HG02973 (cell line): Measurements from ENCODE around the gene GGA1.
A peak's percentile ranks its signal among the peaks of the same experiment; 100 is the strongest.
"Not testable (repeated sequence)": the region's sequence is repeated elsewhere in the genome, so short reads cannot be mapped to it uniquely, and the experiment has no call there.

Experiments
- ATAC-seq: cut with Tn5 transposase; IDR thresholded peaks from one replicate; pipeline ENCODE4 v1.9.1; 2021; ENCODE audit warnings: moderate library complexity; ENCODE audit not compliant: unreplicated experiment

GGA1 gene

DNA sequence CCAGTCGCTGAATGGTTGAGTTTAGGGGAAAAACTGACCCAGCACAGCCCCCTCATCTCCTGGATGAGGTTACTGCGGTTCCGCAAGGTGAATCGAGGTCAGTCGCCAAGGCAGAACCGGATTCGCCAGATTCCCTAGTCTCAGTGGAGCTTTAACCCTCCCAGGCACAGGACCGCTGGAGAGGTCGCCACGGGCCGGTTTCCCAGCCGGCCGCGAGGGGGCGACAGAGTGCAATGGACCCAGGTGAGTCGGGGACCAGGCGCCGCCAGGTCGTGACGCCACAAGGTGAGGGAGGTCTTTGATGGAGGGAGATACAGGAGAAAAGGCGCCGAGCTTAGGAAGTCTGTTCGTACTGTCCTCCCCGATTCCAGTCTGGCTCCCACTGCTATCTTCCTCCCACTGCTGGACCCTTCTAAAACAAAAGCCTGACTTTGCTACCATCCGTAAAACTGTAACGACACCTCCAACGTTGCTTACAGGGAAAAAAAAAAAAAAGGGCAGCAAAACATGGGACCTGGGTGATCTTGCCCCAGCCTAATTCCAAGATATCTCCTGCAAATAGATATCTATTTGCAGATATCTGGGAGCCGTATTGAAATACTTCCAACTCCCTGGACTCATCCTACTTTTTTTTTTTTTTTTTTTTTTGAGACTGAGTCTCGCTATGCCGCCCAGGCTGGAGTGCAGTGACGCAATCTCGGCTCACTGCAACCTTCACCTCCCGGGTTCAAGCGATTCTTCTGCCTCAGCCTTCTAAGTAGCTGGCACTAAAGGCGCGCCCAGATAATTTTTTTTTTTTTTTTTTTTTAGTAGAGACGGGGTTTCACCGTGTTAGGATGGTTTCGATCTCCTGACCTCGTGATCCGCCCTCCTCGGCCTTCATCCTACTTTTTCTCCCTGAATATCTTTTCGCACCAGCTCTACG is 1.4 kb upstream of the GGA1 start:
- no peak for ATAC-seq

GRCh38 chr22:37607935-37608476 is 628 bp upstream of the GGA1 start:
- ATAC-seq = peak; percentile 5

DNA sequence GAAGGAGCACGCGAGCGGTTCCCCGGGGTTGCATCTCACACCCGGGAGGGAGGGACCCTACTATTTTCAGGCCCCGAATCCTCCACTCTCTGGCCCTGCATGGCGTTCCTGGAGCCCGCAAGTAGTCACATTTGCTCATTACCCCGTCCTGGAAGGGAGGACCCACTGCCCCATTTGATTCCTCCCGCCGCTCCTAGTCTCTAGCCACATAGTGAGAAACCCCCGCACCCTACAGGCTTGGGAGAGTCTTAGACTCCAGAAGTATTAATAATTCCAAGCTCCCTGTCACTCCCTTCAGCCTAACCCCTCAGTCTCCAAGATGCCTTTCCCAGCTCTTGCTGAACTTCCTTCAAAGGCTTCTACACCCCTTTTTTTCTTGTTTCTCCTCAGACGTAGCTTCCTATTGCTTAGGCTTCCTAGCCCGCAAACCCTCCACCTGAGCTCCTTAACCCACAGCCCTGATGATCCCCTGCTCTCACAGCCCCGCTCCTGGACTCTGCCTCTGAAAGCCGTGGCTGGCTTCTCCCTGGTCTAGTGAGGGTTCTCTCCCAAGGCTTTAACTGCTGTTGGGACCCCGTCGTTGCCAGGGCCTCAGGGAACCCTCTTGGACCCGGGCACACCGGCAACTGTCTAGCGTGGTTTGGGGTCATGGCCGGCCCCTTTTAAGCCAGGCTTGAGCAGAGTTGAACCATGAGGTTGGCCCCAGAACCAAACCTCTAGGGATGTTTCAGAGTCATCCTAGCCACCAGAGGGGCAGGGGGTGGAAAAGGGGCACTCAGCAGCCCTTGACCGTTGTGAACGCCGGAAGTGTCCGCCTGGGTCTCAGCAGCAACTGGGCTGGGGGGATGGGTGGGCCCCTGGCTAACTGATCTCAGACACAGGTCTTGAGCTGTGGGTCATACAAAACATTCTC is 862 bp downstream of the GGA1 start:
- ATAC-seq = no peak

DNA sequence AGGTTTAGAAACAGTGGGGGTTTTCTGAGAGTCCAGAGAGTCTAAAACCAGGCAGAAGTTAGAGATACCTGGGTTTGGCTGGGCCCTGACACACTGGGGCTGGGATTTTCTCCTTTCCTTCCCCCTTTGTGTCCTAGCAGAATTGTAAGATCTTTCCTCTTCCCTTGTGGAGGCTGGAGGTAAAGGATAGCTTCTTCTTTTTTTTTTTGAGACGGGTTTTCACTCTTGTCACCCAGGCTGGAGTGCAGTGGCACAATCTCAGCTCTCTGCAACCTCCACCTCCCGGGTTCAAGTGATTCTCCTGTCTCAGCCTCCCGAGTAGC is 1.5 kb downstream of the GGA1 start:
- ATAC-seq = not testable (repeated sequence)

- no peak for ATAC-seq
These were observed 2.0 kb downstream of the GGA1 start for GRCh38 chr22:37610480-37611129.

DNA sequence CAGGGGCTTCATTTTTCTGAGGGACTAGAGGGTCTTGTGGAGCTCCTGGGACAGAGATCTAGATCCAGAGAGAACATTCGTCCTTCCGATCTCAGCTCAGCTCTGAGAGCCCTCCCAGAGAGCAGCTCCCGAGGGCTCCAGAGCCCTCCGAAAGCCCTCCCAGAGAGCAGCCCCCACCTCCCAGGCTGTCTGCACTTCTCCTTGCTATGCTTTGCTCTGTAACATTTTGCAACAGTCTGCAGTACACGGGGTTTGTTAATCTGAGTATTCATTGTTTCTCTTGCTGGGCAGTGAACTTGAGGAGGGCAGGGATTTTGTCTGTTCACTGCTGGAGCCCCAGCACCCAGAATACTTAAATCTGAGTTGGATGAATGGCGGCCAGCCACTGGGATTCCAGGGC is 2.6 kb downstream of the GGA1 start:
- no peak for ATAC-seq

DNA sequence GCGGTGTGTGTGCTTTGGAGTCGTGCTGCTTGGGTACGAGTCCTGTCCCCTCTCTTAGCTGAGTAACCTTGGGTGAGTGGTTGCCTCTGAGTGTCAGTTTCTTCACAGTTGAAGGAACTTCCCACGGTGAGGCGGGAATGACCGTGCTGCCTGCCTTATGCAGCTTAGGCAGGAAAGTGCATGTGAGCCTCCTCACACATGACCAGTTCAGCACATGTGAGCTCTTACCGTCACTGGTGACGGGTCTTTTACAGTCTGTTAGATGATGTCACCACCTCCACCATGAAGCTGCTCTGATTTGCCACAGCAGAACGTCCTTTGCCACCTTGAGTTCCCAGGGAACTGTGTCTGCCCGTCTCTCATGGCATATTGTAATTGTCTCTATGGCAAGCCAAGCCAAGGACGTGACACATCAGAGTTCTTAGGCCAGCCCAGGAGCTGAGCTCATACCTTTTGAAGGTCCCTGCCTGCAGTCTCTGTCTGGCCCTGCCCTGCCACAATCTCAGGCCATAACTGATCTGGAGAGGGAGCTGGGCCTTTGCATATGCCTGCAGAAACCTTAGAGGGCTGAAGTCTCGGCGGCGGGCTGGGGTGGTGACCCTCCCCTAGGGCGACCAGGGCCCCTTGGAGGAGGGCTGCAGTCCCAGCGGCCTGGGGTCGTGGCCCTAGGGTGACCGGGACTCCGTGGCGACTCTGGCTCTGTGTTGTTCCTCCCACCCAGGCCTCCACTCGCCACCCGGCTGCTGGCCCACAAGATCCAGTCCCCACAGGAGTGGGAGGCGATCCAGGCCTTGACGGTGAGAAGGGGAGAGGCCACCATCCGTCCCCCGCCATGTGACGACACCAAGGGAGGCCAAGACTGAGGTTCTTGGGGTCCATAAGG is 7.8 kb downstream of the GGA1 start:
- no peak for ATAC-seq

DNA sequence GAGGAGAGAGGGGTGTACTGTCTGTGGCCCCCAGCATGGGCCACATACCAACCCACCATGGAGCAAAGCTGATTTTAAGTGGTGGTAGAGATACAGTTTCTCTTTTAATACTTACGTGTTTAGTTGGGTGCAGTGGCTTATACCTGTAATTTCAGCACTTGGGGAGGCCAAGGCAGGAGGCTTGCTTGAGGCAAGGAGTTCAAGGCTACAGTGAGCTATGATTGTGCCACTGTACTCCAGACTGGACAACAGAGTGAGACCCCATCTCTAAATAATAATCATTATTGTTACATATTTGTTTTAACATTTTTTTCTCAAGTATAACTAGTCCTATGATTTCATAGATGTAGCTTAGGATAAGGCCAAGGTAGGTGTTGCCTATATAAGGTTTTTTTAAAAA is 8.8 kb downstream of the GGA1 start:
- ATAC-seq = no peak

DNA sequence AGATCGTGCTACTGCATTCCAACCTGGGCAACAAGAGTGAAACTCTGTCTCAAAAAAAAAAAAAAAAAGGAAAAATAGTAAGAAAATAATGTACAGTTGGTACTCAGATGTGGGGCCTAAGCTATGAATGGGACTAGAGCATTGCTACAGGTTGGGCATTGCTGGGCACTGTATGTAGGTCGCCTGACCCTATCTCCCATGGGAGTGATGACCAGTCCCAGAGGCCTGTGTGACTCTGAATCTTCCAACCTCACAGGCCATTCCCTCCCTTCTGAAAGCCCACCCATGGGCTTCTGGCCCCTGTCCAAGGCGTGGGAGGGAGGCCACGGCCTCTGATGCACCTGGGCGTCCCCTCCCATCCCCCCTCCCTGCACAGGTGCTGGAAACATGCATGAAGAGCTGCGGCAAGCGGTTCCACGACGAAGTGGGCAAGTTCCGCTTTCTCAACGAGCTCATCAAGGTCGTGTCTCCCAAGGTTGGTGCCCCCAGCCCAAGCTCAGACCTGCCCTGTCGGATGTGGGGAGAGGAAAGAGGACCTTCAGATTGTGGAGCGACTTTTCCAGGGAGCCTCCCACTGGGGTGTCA is 9.5 kb downstream of the GGA1 start:
- no peak for ATAC-seq

DNA sequence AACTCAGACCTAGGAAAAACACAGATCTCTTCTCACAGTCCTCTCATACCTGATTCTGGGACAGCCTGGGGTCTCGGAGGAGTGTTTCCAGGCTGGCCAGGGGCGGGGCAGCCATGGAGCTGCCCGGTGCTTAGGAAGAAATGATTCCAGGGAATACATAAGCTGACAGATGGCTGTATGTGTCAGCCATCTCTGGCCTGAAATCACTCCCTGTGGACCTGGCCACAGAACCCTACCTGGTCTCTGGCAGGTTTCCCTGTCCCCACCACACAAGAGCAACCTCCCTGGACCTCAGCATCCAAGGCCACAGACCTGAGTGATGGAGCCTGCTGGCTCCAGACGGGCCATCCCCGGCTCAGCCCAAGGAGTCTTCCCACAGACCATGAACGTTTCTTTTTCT is 10.0 kb downstream of the GGA1 start:
- no peak for ATAC-seq

DNA sequence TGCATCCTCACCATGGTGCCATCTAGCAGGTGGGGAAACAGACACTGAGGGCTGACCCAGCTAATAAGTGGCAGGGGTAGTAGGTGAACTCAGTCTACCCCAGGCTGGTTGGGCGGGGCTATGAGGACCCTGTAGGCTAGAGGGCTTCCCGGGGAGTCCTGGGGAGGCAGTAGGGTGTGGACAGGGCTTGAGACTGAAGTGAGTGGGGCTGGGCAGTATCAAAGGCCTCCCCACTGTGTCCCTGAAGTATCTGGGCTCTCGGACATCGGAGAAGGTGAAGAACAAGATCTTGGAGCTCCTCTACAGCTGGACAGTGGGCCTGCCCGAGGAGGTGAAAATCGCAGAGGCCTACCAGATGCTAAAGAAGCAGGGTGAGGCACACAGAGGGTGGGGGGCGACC is 11.4 kb downstream of the GGA1 start:
- no peak for ATAC-seq

GRCh38 chr22:37621352-37621860 is 12.8 kb downstream of the GGA1 start:
- ATAC-seq = no peak

GRCh38 chr22:37623075-37624016 is 14.7 kb downstream of the GGA1 start:
- ATAC-seq = no peak

DNA sequence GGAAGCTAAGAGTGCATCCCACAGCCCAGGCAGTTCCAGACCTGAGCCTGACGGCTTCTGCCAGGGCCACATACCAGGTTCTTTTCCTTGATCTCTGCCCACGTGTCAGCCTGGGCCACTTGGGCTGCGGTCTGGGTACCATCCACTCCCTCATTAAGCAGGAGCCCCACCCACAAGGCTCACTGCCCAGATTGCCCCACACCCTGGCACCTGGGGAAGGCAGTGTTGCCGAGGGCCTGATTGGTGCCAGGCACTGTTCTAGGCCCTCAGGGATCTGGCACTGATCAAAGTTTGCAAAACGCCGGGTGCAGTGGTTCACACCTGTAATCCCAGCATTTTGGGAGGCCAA is 15.4 kb downstream of the GGA1 start:
- ATAC-seq = no peak

- no peak for ATAC-seq
These were observed 16.2 kb downstream of the GGA1 start for GRCh38 chr22:37624876-37625275.

DNA sequence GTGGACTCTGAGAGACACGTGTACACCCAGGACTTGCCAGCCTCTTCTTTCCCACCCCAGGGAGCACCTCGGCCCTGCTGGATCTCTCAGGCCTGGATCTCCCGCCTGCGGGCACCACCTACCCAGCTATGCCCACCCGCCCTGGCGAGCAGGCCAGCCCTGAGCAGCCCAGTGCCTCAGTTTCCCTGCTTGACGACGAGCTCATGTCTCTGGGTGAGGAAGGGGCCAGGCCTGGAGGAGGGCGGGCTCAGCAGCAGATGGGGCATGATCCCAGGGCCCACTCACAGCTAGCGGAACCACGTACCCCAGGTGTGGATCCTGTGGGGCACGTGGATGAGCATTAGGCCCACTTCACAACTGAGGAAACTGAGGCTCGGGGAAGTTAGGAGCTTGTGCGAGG is 17.1 kb downstream of the GGA1 start:
- no peak for ATAC-seq

DNA sequence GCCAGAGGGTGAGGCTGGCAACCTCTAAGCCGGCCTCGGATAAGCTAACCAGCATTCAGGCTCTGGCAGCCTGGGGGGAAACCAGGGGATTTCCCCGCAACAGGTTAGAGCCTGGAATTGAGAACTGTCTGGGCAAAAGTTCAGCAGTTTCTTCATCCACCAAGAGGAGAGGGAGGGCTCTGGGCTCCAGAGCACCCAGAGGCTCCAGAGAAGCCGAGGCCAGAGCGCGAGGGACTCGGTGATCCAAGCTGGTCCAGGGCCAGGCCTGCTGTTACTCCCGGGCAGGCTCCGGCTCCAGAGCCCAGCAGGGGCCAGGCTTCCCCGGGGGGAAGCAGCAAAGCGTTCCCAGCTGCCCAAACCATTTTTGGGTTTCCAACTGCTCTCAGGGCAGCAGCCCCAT is 17.5 kb downstream of the GGA1 start:
- no peak for ATAC-seq

GRCh38 chr22:37626556-37627075 is 18.0 kb downstream of the GGA1 start:
- ATAC-seq = no peak
